WTC11 (cell line): ENCODE data around the gene C1orf174. TPM values are rescaled to one million over a fixed set of nuclear protein-coding genes. Genes with fewer than 3 reads are reported as not detected.
"Not testable (repeated sequence)": the region's sequence is repeated elsewhere in the genome, so short reads cannot be mapped to it uniquely, and the experiment has no call there.

Experiments used
- ATAC-seq: fragments of 200-7000 bp; cut with Tn5 transposase; 2 replicates; pipeline ENCODE4 v1.10.0; 2021; ENCODE audit warnings: mild to moderate bottlenecking, moderate library complexity
- CTCF ChIA-PET: fragments of 300-600 bp; sonication (Branson Sonifier 250); formaldehyde crosslinking; loops from one replicate; lab custom pipeline; 2021; ENCODE audit warnings: antibody characterized with exemption; lab: Charles Lee
- POLR2A ChIA-PET: fragments of 350-600 bp; sonication (Branson Sonifier 250); formaldehyde crosslinking; loops from one replicate; lab custom pipeline; 2021; ENCODE audit warnings: antibody characterized with exemption; lab: Charles Lee
- DNase-seq: peaks from one replicate; pipeline ENCODE4 v3.0.0; 2021; ENCODE audit warnings: low spot score
- H3K27ac Mint-ChIP-seq: 2 replicates; pipeline ENCODE4 v1.8.0; 2021; ENCODE audit warnings: mixed read lengths
- H3K27me3 Mint-ChIP-seq: 2 replicates; pipeline ENCODE4 v1.8.0; 2021; ENCODE audit warnings: low read depth, mild to moderate bottlenecking, moderate library complexity, mixed read lengths
- H3K36me3 Mint-ChIP-seq: 2 replicates; pipeline ENCODE4 v1.8.0; 2021; ENCODE audit warnings: mixed read lengths
- H3K4me1 Mint-ChIP-seq: 2 replicates; pipeline ENCODE4 v1.8.0; 2022; ENCODE audit warnings: mixed read lengths
- H3K4me3 Mint-ChIP-seq: 2 replicates; pipeline ENCODE4 v1.8.0; 2021; ENCODE audit warnings: mild to moderate bottlenecking, moderate library complexity, mixed read lengths
- H3K9me3 Mint-ChIP-seq: 2 replicates; pipeline ENCODE4 v1.8.0; 2021; ENCODE audit warnings: mixed read lengths
- ARID4B ChIP-seq: sonication (generic); formaldehyde crosslinking; IDR thresholded peaks from 2 replicates; pipeline ENCODE4 v1.8.0; 2023; ENCODE audit warnings: missing genetic modification reagents, mild to moderate bottlenecking, borderline replicate concordance
- ATF6 ChIP-seq: sonication (generic); formaldehyde crosslinking; IDR thresholded peaks from 2 replicates; pipeline ENCODE4 v1.8.1; 2023; ENCODE audit warnings: mild to moderate bottlenecking, missing genetic modification reagents
- E2F5 ChIP-seq: sonication (generic); formaldehyde crosslinking; IDR thresholded peaks from 2 replicates; pipeline ENCODE4 v1.8.1; 2022; ENCODE audit warnings: mild to moderate bottlenecking, moderate library complexity, missing genetic modification reagents
- IRF1 ChIP-seq: sonication (generic); formaldehyde crosslinking; IDR thresholded peaks from 2 replicates; pipeline ENCODE4 v1.8.0; 2023; ENCODE audit warnings: missing genetic modification reagents
- JUN ChIP-seq: sonication (generic); formaldehyde crosslinking; IDR thresholded peaks from 2 replicates; pipeline ENCODE4 v1.8.0; 2023; ENCODE audit warnings: mild to moderate bottlenecking, missing genetic modification reagents
- NFATC4 ChIP-seq: fragments of 250-450 bp; sonication (Bioruptor Pico); IDR thresholded peaks from 2 replicates; pipeline ENCODE4 v1.9.0; 2021; ENCODE audit warnings: mild to moderate bottlenecking
- NR3C1 ChIP-seq: sonication (generic); formaldehyde crosslinking; conservative IDR thresholded peaks from 2 replicates; pipeline ENCODE4 v1.8.1; 2023; ENCODE audit warnings: low read depth, mild to moderate bottlenecking, missing genetic modification reagents
- OVOL2 ChIP-seq: fragments of 250-450 bp; sonication (Bioruptor Pico); IDR thresholded peaks from 2 replicates; pipeline ENCODE4 v1.9.0; 2021; ENCODE audit warnings: mild to moderate bottlenecking, borderline replicate concordance
- SP1 ChIP-seq: sonication (generic); formaldehyde crosslinking; conservative IDR thresholded peaks from 2 replicates; pipeline ENCODE4 v1.8.1; 2022; ENCODE audit warnings: missing genetic modification reagents
- ZNF281 ChIP-seq: sonication (generic); formaldehyde crosslinking; IDR thresholded peaks from 2 replicates; pipeline ENCODE4 v1.8.0; 2023; ENCODE audit warnings: mild to moderate bottlenecking, missing genetic modification reagents
- ZNF416 ChIP-seq: fragments of 250-450 bp; sonication (Bioruptor Pico); IDR thresholded peaks from 2 replicates; pipeline ENCODE4 v1.9.0; 2021; ENCODE audit warnings: mild to moderate bottlenecking, inconsistent platforms
- ZNF425 ChIP-seq: fragments of 250-450 bp; sonication (Bioruptor Pico); conservative IDR thresholded peaks from 2 replicates; pipeline ENCODE4 v1.9.0; 2021; ENCODE audit warnings: mild to moderate bottlenecking
- total RNA-seq: library from RNA; stranded (reverse); gene quantifications from 3 replicates; pipeline ENCODE4 v1.2.3, GENCODE V29; 2021

C1orf174 gene
- total RNA-seq, 1 experiment from 2014 or later: 24.2 TPM

- ATAC-seq: no peak
- DNase-seq: no peak
- Mint-ChIP-seq H3K4me1 (no peaks in the 10 kb centered on the region), H3K9me3 (peaks cover 61% of the 10 kb centered on the region), H3K27me3 (peaks cover 13% of the 10 kb centered on the region), H3K4me3 (no peak overlapping the region), H3K36me3 (peaks cover 50% of the 10 kb centered on the region), H3K27ac (no peak overlapping the region)
- POLR2A ChIA-PET: no interaction called here
- CTCF ChIA-PET: no interaction called here
- no peak for TF ChIP-seq SP1 (CRISPR knock-in tag)
- no peak for TF ChIP-seq ATF6 (CRISPR knock-in tag)
- TF ChIP-seq ZNF416: no peak
- no peak for TF ChIP-seq OVOL2
- TF ChIP-seq JUN (CRISPR knock-in tag): no peak
- TF ChIP-seq NFATC4: no peak
- TF ChIP-seq NR3C1 (CRISPR knock-in tag): no peak
Measured at GRCh38 chr1:3918966-3919611, 19.0 kb upstream of the C1orf174 start.

GRCh38 chr1:3918359-3918758, 18.3 kb upstream of the C1orf174 start:
- H3K9me3 Mint-ChIP-seq: peaks cover 60% of the 10 kb centered on the region
- H3K27me3 Mint-ChIP-seq: peaks cover 13% of the 10 kb centered on the region
- H3K4me1 Mint-ChIP-seq, H3K4me3 Mint-ChIP-seq, ATAC-seq, DNase-seq, POLR2A ChIA-PET, CTCF ChIA-PET, H3K27ac Mint-ChIP-seq: not testable (repeated sequence)
- H3K36me3 Mint-ChIP-seq: peaks cover 44% of the 10 kb centered on the region

GRCh38 chr1:3917761-3918160, 17.7 kb upstream of the C1orf174 start:
- CTCF ChIA-PET: no interaction called here
- no peak overlapping the region for H3K27ac Mint-ChIP-seq

More at GRCh38 chr1:3917761-3918160, 17.7 kb upstream of the C1orf174 start:
- POLR2A ChIA-PET: no interaction called here
- no peaks in the 10 kb centered on the region for H3K4me1 Mint-ChIP-seq
- ATAC-seq: no peak
- peaks cover 43% of the 10 kb centered on the region for H3K36me3 Mint-ChIP-seq
- DNase-seq: no peak
- peaks cover 13% of the 10 kb centered on the region for H3K27me3 Mint-ChIP-seq
- H3K9me3 Mint-ChIP-seq: peaks cover 58% of the 10 kb centered on the region
- no peak overlapping the region for H3K4me3 Mint-ChIP-seq
- TF ChIP-seq ARID4B (CRISPR knock-in tag) (no peak), ZNF425 (CRISPR knock-in tag) (no peak), E2F5 (no peak), ZNF281 (CRISPR knock-in tag) (no peak), IRF1 (CRISPR knock-in tag) (no peak)
